Measurements from ENCODE around the gene CMBL. TPM values are rescaled to one million over a fixed set of nuclear protein-coding genes. Genes with fewer than 3 reads are reported as not detected.

Gene CMBL
- total RNA-seq, 4 donors from 2014 or later: 10.3 to 32.0 (median 23.4) TPM

GRCh38 chr5:10295619-10296326 is 11.9 kb downstream of the CMBL start:
- no peak overlapping the region for H3K27ac ChIP-seq
- H3K4me3 ChIP-seq (replicated peaks in 1 of 3): no peak overlapping the region
- no peaks in the 10 kb centered on the region for H3K27me3 ChIP-seq
- no peaks in the 10 kb centered on the region for H3K36me3 ChIP-seq
- intact Hi-C loops (cut with DNase I): no loop called here
- H3K4me1 ChIP-seq: no peaks in the 10 kb centered on the region
- TF ChIP-seq POLR2A (IDR thresholded peaks at IDR 0.05): no peak
- TF ChIP-seq, protein P1, sequence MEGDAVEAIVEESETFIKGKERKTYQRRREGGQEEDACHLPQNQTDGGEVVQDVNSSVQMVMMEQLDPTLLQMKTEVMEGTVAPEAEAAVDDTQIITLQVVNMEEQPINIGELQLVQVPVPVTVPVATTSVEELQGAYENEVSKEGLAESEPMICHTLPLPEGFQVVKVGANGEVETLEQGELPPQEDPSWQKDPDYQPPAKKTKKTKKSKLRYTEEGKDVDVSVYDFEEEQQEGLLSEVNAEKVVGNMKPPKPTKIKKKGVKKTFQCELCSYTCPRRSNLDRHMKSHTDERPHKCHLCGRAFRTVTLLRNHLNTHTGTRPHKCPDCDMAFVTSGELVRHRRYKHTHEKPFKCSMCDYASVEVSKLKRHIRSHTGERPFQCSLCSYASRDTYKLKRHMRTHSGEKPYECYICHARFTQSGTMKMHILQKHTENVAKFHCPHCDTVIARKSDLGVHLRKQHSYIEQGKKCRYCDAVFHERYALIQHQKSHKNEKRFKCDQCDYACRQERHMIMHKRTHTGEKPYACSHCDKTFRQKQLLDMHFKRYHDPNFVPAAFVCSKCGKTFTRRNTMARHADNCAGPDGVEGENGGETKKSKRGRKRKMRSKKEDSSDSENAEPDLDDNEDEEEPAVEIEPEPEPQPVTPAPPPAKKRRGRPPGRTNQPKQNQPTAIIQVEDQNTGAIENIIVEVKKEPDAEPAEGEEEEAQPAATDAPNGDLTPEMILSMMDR (IDR thresholded peaks at IDR 0.05): no peak
- DNase-seq: no peak
- no peaks in the 10 kb centered on the region for H3K9me3 ChIP-seq
- 81 to 84% methylated on average over 8 of the region's 8 CpGs for WGBS, 2 donors

DNA sequence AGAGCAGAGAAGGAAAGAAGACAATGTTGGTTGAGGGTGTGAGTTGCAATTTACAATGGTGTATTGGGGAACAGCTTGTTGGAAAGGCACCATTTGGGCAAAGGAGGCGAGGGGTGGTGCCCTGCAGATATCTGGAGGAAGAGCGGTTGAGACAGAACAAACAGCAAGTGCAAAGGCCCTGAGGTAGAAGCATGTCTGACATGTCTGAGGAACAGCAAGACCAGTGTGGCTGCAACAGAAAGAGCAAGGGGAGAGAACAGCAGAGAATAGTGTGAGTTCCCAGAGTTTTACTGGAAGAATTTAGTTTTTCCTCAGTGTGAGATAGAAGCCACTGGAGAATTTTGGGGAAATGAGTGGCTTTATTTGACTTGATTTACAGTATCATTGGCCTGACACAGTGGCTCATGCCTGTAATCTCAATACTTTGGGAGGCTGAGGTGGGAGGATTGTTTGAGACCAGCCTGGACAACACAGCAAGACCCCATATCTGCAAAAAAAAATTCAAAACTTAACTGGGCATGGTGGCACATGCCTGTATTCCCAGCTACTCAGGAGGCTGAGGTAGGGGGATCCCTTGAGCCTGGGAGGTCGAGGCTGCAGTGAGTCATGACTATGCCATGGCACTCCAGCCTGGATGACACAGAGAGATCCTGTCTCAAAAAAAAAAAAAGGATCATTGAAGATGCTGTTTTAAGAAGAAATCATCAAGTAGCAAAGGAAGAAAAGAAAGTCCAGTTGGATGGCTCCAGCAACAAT is 13.6 kb downstream of the CMBL start:
- H3K27me3 ChIP-seq: no peaks in the 10 kb centered on the region
- no peak for DNase-seq
- WGBS, 2 donors: 90 to 92% methylated on average over 3 of the region's 3 CpGs
- H3K36me3 ChIP-seq: no peaks in the 10 kb centered on the region
- TF ChIP-seq, protein P1 (IDR thresholded peaks at IDR 0.05): no peak
- no peak for TF ChIP-seq POLR2A (IDR thresholded peaks at IDR 0.05)
- peaks cover 8 to 9% of the 10 kb centered on the region in 2 donors for H3K4me1 ChIP-seq
- intact Hi-C loops (cut with DNase I): no loop called here
- no peak overlapping the region for H3K4me3 ChIP-seq (replicated peaks in 1 of 3)
- H3K27ac ChIP-seq: no peak overlapping the region
- no peaks in the 10 kb centered on the region for H3K9me3 ChIP-seq

DNA sequence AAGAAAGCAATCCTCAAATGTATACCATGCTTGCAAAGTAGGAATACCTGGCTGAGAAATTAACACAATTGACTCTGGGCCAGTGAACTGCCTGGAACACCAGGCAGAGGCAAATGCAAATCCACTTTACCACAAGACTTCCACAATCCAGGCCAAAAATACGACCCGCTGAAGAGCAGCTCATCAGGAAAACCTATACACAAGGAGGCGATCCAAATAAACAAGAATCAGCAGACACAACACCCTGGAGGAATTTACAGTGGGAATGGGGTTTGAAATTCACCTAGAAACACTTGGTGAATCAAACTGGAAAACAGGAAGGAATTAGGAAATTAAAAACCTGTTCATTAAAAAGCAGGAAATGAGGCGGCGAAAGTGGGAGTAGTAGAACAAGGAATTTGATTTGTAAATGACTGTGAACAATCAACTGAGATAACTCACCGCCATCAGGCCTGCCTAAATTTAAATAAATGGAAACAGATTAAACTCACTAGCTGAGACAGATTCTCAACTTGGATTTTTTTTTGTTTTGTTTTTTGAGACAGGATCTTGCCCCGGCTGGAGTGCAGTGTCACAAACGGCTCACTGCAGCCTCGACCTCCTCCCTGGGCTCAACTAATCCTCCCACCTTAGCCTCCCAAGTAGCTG is 15.9 kb downstream of the CMBL start:
- 88 to 91% methylated on average over 9 of the region's 9 CpGs for WGBS, 2 donors
- DNase-seq: no peak
- Histone ChIP-seq H3K9me3 (no peaks in the 10 kb centered on the region), H3K27me3 (no peaks in the 10 kb centered on the region), H3K36me3 (no peaks in the 10 kb centered on the region), H3K27ac (no peak overlapping the region), H3K4me1 (peaks cover 21 to 23% of the 10 kb centered on the region in 2 donors), H3K4me3 (replicated peaks in 1 of 3) (no peak overlapping the region)
- intact Hi-C loops (cut with DNase I): no loop called here
- no peak for TF ChIP-seq POLR2A (IDR thresholded peaks at IDR 0.05)
- TF ChIP-seq, protein P1 (IDR thresholded peaks at IDR 0.05): no peak

- Histone ChIP-seq H3K4me1 (peaks cover 21 to 23% of the 10 kb centered on the region in 2 donors), H3K4me3 (replicated peaks in 1 of 3) (no peak overlapping the region), H3K36me3 (no peaks in the 10 kb centered on the region), H3K27me3 (no peaks in the 10 kb centered on the region), H3K27ac (peak overlapping the region in 1 of 3 donors; percentile 92), H3K9me3 (no peaks in the 10 kb centered on the region)
- no peak for TF ChIP-seq POLR2A (IDR thresholded peaks at IDR 0.05)
- TF ChIP-seq, protein P1 (IDR thresholded peaks at IDR 0.05): no peak
- intact Hi-C loops (cut with DNase I): no loop called here
- WGBS, 2 donors: 91 to 96% methylated on average over 9 of the region's 9 CpGs
- no peak for DNase-seq
Observed at GRCh38 chr5:10290438-10290837, 17.3 kb downstream of the CMBL start.

Measured in thyroid gland (tissue), 4 donors.